Measurements from ENCODE around the gene ZNF23. TPM values are rescaled to one million over a fixed set of nuclear protein-coding genes. Genes with fewer than 3 reads are reported as not detected.
"Not testable (repeated sequence)": the region's sequence is repeated elsewhere in the genome, so short reads cannot be mapped to it uniquely, and the experiment has no call there.

Gene ZNF23
- polyA plus RNA-seq: 1 to 10 TPM; 3.3 to 8.1 TPM

GRCh38 chr16:71461686-71462648 is at the start of gene ZNF23:
TSS of gene ZNF23 (minus strand) at chr16:71462247. CDS start at chr16:71456796, 5,451 bp downstream.
- H3K9me3 ChIP-seq (ENCODE audit: control insufficient read depth in 2 of 2, insufficient read depth in 1 of 2, low read depth in 1 of 2, low read length in 1 of 2): no peaks in the 10 kb centered on the region
- 0% methylated on average over 51 to 52 of the region's 52 CpGs for WGBS, 2 donors
- no peaks in the 10 kb centered on the region for H3K36me3 ChIP-seq (ENCODE audit: control insufficient read depth in 2 of 2, insufficient read depth in 2 of 2, low read length in 1 of 2)
- no peaks in the 10 kb centered on the region for H3K27me3 ChIP-seq (ENCODE audit: control insufficient read depth in 1 of 2, insufficient read depth in 2 of 2, low read length in 2 of 2)
- H3K4me1 ChIP-seq (ENCODE audit: control insufficient read depth in 2 of 2, insufficient read depth in 2 of 2, low read length in 1 of 2): peaks cover 0 to 2% of the 10 kb centered on the region in 2 donors
- H3K4me3 ChIP-seq (ENCODE audit: low read depth in 1 of 2, low read length in 2 of 2): peak within 1 kb of the TSS; percentile 92 to 94
- peak within 1 kb of the TSS; percentile 80 to 84 for H3K27ac ChIP-seq (ENCODE audit: low read depth in 2 of 2, low read length in 1 of 2)

- H3K27me3 ChIP-seq (ENCODE audit: control insufficient read depth in 1 of 2, insufficient read depth in 2 of 2, low read length in 2 of 2): no peaks in the 10 kb centered on the region
- WGBS, 2 donors: 48 to 63% methylated on average over 1 of the region's 1 CpG
- H3K4me1 ChIP-seq (ENCODE audit: control insufficient read depth in 2 of 2, insufficient read depth in 2 of 2, low read length in 1 of 2): no peaks in the 10 kb centered on the region
- no peaks in the 10 kb centered on the region for H3K36me3 ChIP-seq (ENCODE audit: control insufficient read depth in 2 of 2, insufficient read depth in 2 of 2, low read length in 1 of 2)
- H3K4me3 ChIP-seq (ENCODE audit: low read depth in 1 of 2, low read length in 2 of 2): no peak overlapping the region
- H3K27ac ChIP-seq (ENCODE audit: low read depth in 2 of 2, low read length in 1 of 2): no peak overlapping the region
- no peaks in the 10 kb centered on the region for H3K9me3 ChIP-seq (ENCODE audit: control insufficient read depth in 2 of 2, insufficient read depth in 1 of 2, low read depth in 1 of 2, low read length in 1 of 2)
These were observed 45.0 kb upstream of the ZNF23 start for GRCh38 chr16:71507061-71507460.

- Histone ChIP-seq H3K9me3 (ENCODE audit: control insufficient read depth in 2 of 2, insufficient read depth in 1 of 2, low read depth in 1 of 2, low read length in 1 of 2) (no peaks in the 10 kb centered on the region), H3K36me3 (ENCODE audit: control insufficient read depth in 2 of 2, insufficient read depth in 2 of 2, low read length in 1 of 2) (no peaks in the 10 kb centered on the region), H3K4me3 (ENCODE audit: low read depth in 1 of 2, low read length in 2 of 2) (no peak overlapping the region), H3K27ac (ENCODE audit: low read depth in 2 of 2, low read length in 1 of 2) (no peak overlapping the region), H3K27me3 (ENCODE audit: control insufficient read depth in 1 of 2, insufficient read depth in 2 of 2, low read length in 2 of 2) (no peaks in the 10 kb centered on the region), H3K4me1 (ENCODE audit: control insufficient read depth in 2 of 2, insufficient read depth in 2 of 2, low read length in 1 of 2) (no peaks in the 10 kb centered on the region)
- WGBS, 2 donors: 56 to 62% methylated on average over 5 of the region's 5 CpGs
These were observed 42.9 kb upstream of the ZNF23 start for GRCh38 chr16:71504901-71505300.

GRCh38 chr16:71504051-71504450 is 42.0 kb upstream of the ZNF23 start:
- H3K27ac ChIP-seq (ENCODE audit: low read depth in 2 of 2, low read length in 1 of 2); H3K36me3 ChIP-seq (ENCODE audit: control insufficient read depth in 2 of 2, insufficient read depth in 2 of 2, low read length in 1 of 2); H3K9me3 ChIP-seq (ENCODE audit: control insufficient read depth in 2 of 2, insufficient read depth in 1 of 2, low read depth in 1 of 2, low read length in 1 of 2); H3K27me3 ChIP-seq (ENCODE audit: control insufficient read depth in 1 of 2, insufficient read depth in 2 of 2, low read length in 2 of 2); H3K4me3 ChIP-seq (ENCODE audit: low read depth in 1 of 2, low read length in 2 of 2); H3K4me1 ChIP-seq (ENCODE audit: control insufficient read depth in 2 of 2, insufficient read depth in 2 of 2, low read length in 1 of 2): not testable (repeated sequence)
- WGBS, 2 donors: 66 to 68% methylated on average over 7 of the region's 7 CpGs

- Histone ChIP-seq H3K4me1 (ENCODE audit: control insufficient read depth in 2 of 2, insufficient read depth in 2 of 2, low read length in 1 of 2) (no peaks in the 10 kb centered on the region), H3K36me3 (ENCODE audit: control insufficient read depth in 2 of 2, insufficient read depth in 2 of 2, low read length in 1 of 2) (no peaks in the 10 kb centered on the region), H3K4me3 (ENCODE audit: low read depth in 1 of 2, low read length in 2 of 2) (no peak overlapping the region), H3K27ac (ENCODE audit: low read depth in 2 of 2, low read length in 1 of 2) (no peak overlapping the region), H3K9me3 (ENCODE audit: control insufficient read depth in 2 of 2, insufficient read depth in 1 of 2, low read depth in 1 of 2, low read length in 1 of 2) (no peaks in the 10 kb centered on the region), H3K27me3 (ENCODE audit: control insufficient read depth in 1 of 2, insufficient read depth in 2 of 2, low read length in 2 of 2) (no peaks in the 10 kb centered on the region)
- WGBS, 2 donors: 44 to 46% methylated on average over 3 of the region's 3 CpGs
These were observed 39.5 kb upstream of the ZNF23 start for GRCh38 chr16:71501547-71501946.

GRCh38 chr16:71500964-71501363 is 38.9 kb upstream of the ZNF23 start:
- 72 to 73% methylated on average over 2 of the region's 2 CpGs for WGBS, 2 donors
- H3K27me3 ChIP-seq (ENCODE audit: control insufficient read depth in 1 of 2, insufficient read depth in 2 of 2, low read length in 2 of 2): no peaks in the 10 kb centered on the region
- no peak overlapping the region for H3K27ac ChIP-seq (ENCODE audit: low read depth in 2 of 2, low read length in 1 of 2)
- H3K36me3 ChIP-seq (ENCODE audit: control insufficient read depth in 2 of 2, insufficient read depth in 2 of 2, low read length in 1 of 2): no peaks in the 10 kb centered on the region
- H3K9me3 ChIP-seq (ENCODE audit: control insufficient read depth in 2 of 2, insufficient read depth in 1 of 2, low read depth in 1 of 2, low read length in 1 of 2): no peaks in the 10 kb centered on the region
- no peaks in the 10 kb centered on the region for H3K4me1 ChIP-seq (ENCODE audit: control insufficient read depth in 2 of 2, insufficient read depth in 2 of 2, low read length in 1 of 2)
- H3K4me3 ChIP-seq (ENCODE audit: low read depth in 1 of 2, low read length in 2 of 2): no peak overlapping the region

- no peaks in the 10 kb centered on the region for H3K27me3 ChIP-seq (ENCODE audit: control insufficient read depth in 1 of 2, insufficient read depth in 2 of 2, low read length in 2 of 2)
- no peaks in the 10 kb centered on the region for H3K36me3 ChIP-seq (ENCODE audit: control insufficient read depth in 2 of 2, insufficient read depth in 2 of 2, low read length in 1 of 2)
- no peak overlapping the region for H3K4me3 ChIP-seq (ENCODE audit: low read depth in 1 of 2, low read length in 2 of 2)
- 2% methylated on average over 3 of the region's 3 CpGs for WGBS, 2 donors
- H3K9me3 ChIP-seq (ENCODE audit: control insufficient read depth in 2 of 2, insufficient read depth in 1 of 2, low read depth in 1 of 2, low read length in 1 of 2): no peaks in the 10 kb centered on the region
- no peaks in the 10 kb centered on the region for H3K4me1 ChIP-seq (ENCODE audit: control insufficient read depth in 2 of 2, insufficient read depth in 2 of 2, low read length in 1 of 2)
- no peak overlapping the region for H3K27ac ChIP-seq (ENCODE audit: low read depth in 2 of 2, low read length in 1 of 2)
These were observed 37.8 kb upstream of the ZNF23 start for GRCh38 chr16:71499775-71500364.

GRCh38 chr16:71498031-71498430 is 36.0 kb upstream of the ZNF23 start:
- WGBS, 2 donors: 90 to 91% methylated on average over 3 of the region's 3 CpGs
- Histone ChIP-seq H3K4me3 (ENCODE audit: low read depth in 1 of 2, low read length in 2 of 2) (no peak overlapping the region), H3K27me3 (ENCODE audit: control insufficient read depth in 1 of 2, insufficient read depth in 2 of 2, low read length in 2 of 2) (no peaks in the 10 kb centered on the region), H3K36me3 (ENCODE audit: control insufficient read depth in 2 of 2, insufficient read depth in 2 of 2, low read length in 1 of 2) (no peaks in the 10 kb centered on the region), H3K27ac (ENCODE audit: low read depth in 2 of 2, low read length in 1 of 2) (no peak overlapping the region), H3K4me1 (ENCODE audit: control insufficient read depth in 2 of 2, insufficient read depth in 2 of 2, low read length in 1 of 2) (no peaks in the 10 kb centered on the region), H3K9me3 (ENCODE audit: control insufficient read depth in 2 of 2, insufficient read depth in 1 of 2, low read depth in 1 of 2, low read length in 1 of 2) (no peaks in the 10 kb centered on the region)

GRCh38 chr16:71493213-71493612 is 31.2 kb upstream of the ZNF23 start:
- Histone ChIP-seq H3K27ac (ENCODE audit: low read depth in 2 of 2, low read length in 1 of 2) (no peak overlapping the region), H3K4me3 (ENCODE audit: low read depth in 1 of 2, low read length in 2 of 2) (no peak overlapping the region), H3K9me3 (ENCODE audit: control insufficient read depth in 2 of 2, insufficient read depth in 1 of 2, low read depth in 1 of 2, low read length in 1 of 2) (no peaks in the 10 kb centered on the region), H3K36me3 (ENCODE audit: control insufficient read depth in 2 of 2, insufficient read depth in 2 of 2, low read length in 1 of 2) (no peaks in the 10 kb centered on the region), H3K27me3 (ENCODE audit: control insufficient read depth in 1 of 2, insufficient read depth in 2 of 2, low read length in 2 of 2) (no peaks in the 10 kb centered on the region), H3K4me1 (ENCODE audit: control insufficient read depth in 2 of 2, insufficient read depth in 2 of 2, low read length in 1 of 2) (no peaks in the 10 kb centered on the region)
- WGBS, 2 donors: 69 to 79% methylated on average over 3 of the region's 3 CpGs

Data from esophagus (tissue), 2 donors.